HG03108 (cell line): ENCODE measurements around the gene GABRB1.

Source experiments
- ATAC-seq: cut with Tn5 transposase; IDR thresholded peaks from one replicate; pipeline ENCODE4 v1.9.1; 2021; ENCODE audit warnings: moderate library complexity; ENCODE audit not compliant: unreplicated experiment

The GABRB1 gene

GRCh38 chr4:47031011-47031678 is at the start of gene GABRB1:
Gene GABRB1, plus strand, starts transcription at chr4:47031567.
- no peak for ATAC-seq

GRCh38 chr4:46984781-46985180 is 46.6 kb upstream of the GABRB1 start:
- no peak for ATAC-seq

- no peak for ATAC-seq
Measured at GRCh38 chr4:46986922-46987638, 44.3 kb upstream of the GABRB1 start.

- ATAC-seq = no peak
Measured at GRCh38 chr4:46992338-46992737, 39.0 kb upstream of the GABRB1 start.

- ATAC-seq = no peak
Measured at GRCh38 chr4:46993075-46994006, 38.0 kb upstream of the GABRB1 start, which contains the start of gene GABRA4. Gene GABRA4, minus strand, starts transcription at chr4:46993581. Its CDS starts 157 bp downstream, at chr4:46993424.

GRCh38 chr4:46994007-46994405 is 37.4 kb upstream of the GABRB1 start:
- ATAC-seq = no peak

- ATAC-seq = no peak
Measured at GRCh38 chr4:46999566-46999965, 31.8 kb upstream of the GABRB1 start.

GRCh38 chr4:47000406-47000805 is 31.0 kb upstream of the GABRB1 start:
- ATAC-seq = no peak

- no peak for ATAC-seq
Measured at GRCh38 chr4:47002580-47002979, 28.8 kb upstream of the GABRB1 start.

GRCh38 chr4:47010347-47010911 is 20.9 kb upstream of the GABRB1 start:
- ATAC-seq = peak; percentile 7

GRCh38 chr4:47010912-47011446 is 20.4 kb upstream of the GABRB1 start:
- peak; percentile 85 for ATAC-seq

- no peak for ATAC-seq
Measured at GRCh38 chr4:47012676-47013075, 18.7 kb upstream of the GABRB1 start.

- no peak for ATAC-seq
Measured at GRCh38 chr4:47013373-47013772, 18.0 kb upstream of the GABRB1 start.

- ATAC-seq = no peak
Measured at GRCh38 chr4:47017081-47017480, 14.3 kb upstream of the GABRB1 start.

- ATAC-seq = no peak
Measured at GRCh38 chr4:47017494-47017893, 13.9 kb upstream of the GABRB1 start.

- ATAC-seq = no peak
Measured at GRCh38 chr4:47031751-47032404, 511 bp downstream of the GABRB1 start.

GRCh38 chr4:47032405-47033106 is 1.2 kb downstream of the GABRB1 start:
- peak; percentile 84 for ATAC-seq

- no peak for ATAC-seq
Measured at GRCh38 chr4:47038263-47038662, 6.9 kb downstream of the GABRB1 start.

GRCh38 chr4:47040828-47041227 is 9.5 kb downstream of the GABRB1 start:
- no peak for ATAC-seq

- ATAC-seq = no peak
Measured at GRCh38 chr4:47043821-47044220, 12.5 kb downstream of the GABRB1 start.
